Measurements from ENCODE around the gene HECW1.

The HECW1 gene

DNA sequence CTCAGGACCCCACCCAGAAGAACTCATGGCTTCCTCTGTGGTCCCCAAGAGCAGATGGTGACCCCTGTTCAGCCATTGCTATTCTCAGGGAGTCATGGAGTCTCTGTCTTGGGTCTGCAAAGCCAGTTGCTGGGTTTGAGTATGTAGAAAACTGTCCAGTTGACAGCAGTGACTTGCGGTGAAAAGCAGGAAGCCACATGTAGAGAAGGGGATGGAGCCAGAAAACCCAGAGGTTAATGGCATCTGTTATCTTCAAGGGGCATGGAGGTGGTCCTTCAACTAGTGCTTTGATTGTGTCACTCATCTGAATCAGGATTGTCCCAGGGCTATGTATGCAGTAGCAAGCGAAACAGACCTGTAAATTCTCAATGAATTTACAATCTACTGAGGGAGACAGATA, 384.1 kb downstream of the HECW1 start:
- Histone ChIP-seq H3K9me3 (no peaks in the 10 kb centered on the region), H3K36me3 (replicated peaks) (no peaks in the 10 kb centered on the region), H3K4me1 (no peaks in the 10 kb centered on the region), H3K27me3 (ENCODE audit: low read depth) (peaks cover 19% of the 10 kb centered on the region), H3K4me3 (no peak overlapping the region)
- DNase-seq (ENCODE audit: low spot score in 2 of 2) = no peak
- in situ Hi-C loops (cut with MboI; ENCODE audit: low sequenced_read_pairs) = no loop called here

DNA sequence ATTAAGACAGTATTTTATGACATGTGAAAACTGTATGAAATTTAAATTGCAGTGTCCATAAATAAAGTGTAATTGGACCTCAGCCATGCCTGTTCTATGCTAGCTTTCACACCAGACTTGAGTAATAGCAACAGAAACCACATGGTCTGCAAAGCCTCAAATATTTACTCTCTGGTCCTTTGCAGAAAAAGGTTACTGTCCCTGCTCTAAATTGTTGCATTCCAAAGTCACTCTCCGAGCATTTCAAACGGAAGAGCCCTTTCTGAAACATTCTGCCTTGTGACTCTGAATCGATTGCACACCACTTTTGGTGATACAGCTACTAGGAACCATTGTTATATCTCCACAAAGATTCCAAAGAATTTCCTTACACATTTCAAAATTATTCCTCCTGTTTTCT, 389.4 kb downstream of the HECW1 start:
- no peak for DNase-seq (ENCODE audit: low spot score in 2 of 2)

DNA sequence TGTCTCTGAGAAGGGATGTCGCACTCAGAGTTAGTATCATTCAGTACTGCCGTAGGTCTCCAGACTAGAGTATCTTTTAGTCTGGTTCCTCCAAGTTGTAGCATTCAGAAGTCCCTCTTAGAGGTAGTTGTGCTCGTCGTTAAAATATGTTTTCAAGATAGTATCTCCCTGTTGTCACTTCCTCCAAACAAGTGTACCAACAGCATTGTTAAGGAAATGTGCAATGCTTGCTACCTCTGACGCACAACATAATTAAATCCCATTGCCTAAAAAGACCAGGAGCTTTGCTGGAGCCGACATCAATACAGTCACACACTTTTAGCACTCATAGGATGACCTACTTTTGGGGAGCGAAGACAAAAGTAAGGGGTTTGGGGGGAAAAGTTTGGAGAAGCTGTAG, 390.5 kb downstream of the HECW1 start:
- H3K4me3 ChIP-seq = no peak overlapping the region
- DNase-seq (ENCODE audit: low spot score in 2 of 2) = no peak
- no peaks in the 10 kb centered on the region for H3K4me1 ChIP-seq
- in situ Hi-C loops (cut with MboI; ENCODE audit: low sequenced_read_pairs) = no loop called here
- peaks cover 8% of the 10 kb centered on the region for H3K27me3 ChIP-seq (ENCODE audit: low read depth)
- H3K36me3 ChIP-seq (replicated peaks) = no peaks in the 10 kb centered on the region
- no peaks in the 10 kb centered on the region for H3K9me3 ChIP-seq

More for the DNA sequence above, 389.4 kb downstream of the HECW1 start:
- H3K36me3 ChIP-seq (replicated peaks) = no peaks in the 10 kb centered on the region
- no peak overlapping the region for H3K4me3 ChIP-seq
- no peaks in the 10 kb centered on the region for H3K9me3 ChIP-seq
- H3K4me1 ChIP-seq = no peaks in the 10 kb centered on the region
- in situ Hi-C loops (cut with MboI; ENCODE audit: low sequenced_read_pairs) = no loop called here
- H3K27me3 ChIP-seq (ENCODE audit: low read depth) = peaks cover 8% of the 10 kb centered on the region

DNA sequence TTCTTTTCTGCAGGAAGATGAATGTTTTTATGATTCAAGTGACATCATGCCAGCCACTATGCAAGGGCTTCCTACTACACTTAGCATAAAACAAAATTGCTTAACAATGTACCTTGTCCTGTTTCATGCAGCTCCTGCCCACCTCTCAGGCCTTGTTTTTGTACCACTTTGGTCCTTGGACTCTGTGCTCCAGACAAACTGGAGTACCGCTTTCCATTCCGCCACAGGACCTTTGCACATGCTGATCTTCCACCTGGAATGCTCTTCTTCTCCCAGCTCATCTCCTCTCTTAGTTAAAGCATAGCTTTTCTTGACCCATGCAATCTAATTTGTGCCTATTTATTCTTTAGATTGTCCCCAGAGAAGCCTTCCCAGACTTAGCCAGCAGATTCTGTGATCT, 393.0 kb downstream of the HECW1 start:
- no peaks in the 10 kb centered on the region; the same call in 1 of the 2 replicates for H3K27me3 ChIP-seq (ENCODE audit: low read depth)
- no peaks in the 10 kb centered on the region for H3K36me3 ChIP-seq (replicated peaks)
- in situ Hi-C loops (cut with MboI; ENCODE audit: low sequenced_read_pairs) = no loop called here
- no peak overlapping the region for H3K4me3 ChIP-seq
- H3K4me1 ChIP-seq = no peaks in the 10 kb centered on the region
- H3K9me3 ChIP-seq = no peaks in the 10 kb centered on the region
- DNase-seq (ENCODE audit: low spot score in 2 of 2) = no peak

DNA sequence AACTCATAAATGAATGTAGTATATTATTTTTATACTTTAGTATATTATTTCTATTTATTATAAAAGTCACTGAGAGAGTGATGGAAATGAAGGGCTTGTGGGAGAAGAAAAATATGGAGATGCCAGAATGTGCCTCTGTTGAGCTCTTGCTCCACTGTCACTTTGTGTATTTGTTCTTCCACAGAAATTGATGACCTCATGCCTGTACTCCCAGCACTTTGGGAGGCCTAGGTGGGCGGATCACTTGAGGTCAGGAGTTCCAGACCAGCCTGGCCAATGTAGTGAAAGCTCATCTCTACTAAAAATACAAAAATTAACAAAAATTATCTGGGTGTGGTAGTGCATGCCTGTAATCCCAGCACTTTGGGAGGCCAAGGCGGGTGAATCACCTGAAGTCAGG, 394.0 kb downstream of the HECW1 start:
- DNase-seq (ENCODE audit: low spot score in 2 of 2) = no peak
- in situ Hi-C loops (cut with MboI; ENCODE audit: low sequenced_read_pairs) = no loop called here
- no peak overlapping the region for H3K4me3 ChIP-seq
- H3K27me3 ChIP-seq (ENCODE audit: low read depth) = peaks cover 2% of the 10 kb centered on the region; the same call in 1 of the 2 replicates
- H3K36me3 ChIP-seq (replicated peaks) = no peaks in the 10 kb centered on the region
- no peaks in the 10 kb centered on the region for H3K9me3 ChIP-seq
- H3K4me1 ChIP-seq = no peaks in the 10 kb centered on the region

DNA sequence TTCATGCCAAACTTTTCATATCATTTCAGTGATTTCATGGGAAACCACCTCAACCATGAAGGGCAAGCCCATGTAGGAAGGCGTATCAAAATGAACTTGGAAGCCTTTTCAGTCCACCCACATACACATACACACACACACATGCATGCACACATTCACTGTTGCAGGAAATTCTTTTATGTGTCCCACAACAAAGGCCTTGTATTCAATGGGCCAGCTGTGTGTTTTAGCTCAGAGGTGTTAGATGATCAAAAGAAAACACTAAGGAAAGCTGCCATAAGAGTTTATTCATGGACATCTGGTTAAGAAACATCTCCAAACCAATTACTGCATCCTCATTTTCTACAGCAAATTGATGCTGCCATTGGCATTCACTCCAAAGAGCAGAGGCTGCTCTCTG, 396.0 kb downstream of the HECW1 start:
- Histone ChIP-seq H3K4me1 (no peaks in the 10 kb centered on the region), H3K36me3 (replicated peaks) (no peaks in the 10 kb centered on the region), H3K9me3 (no peaks in the 10 kb centered on the region), H3K27me3 (ENCODE audit: low read depth) (peaks cover 7% of the 10 kb centered on the region), H3K4me3 (no peak overlapping the region)
- DNase-seq (ENCODE audit: low spot score in 2 of 2) = no peak
- in situ Hi-C loops (cut with MboI; ENCODE audit: low sequenced_read_pairs) = no loop called here

DNA sequence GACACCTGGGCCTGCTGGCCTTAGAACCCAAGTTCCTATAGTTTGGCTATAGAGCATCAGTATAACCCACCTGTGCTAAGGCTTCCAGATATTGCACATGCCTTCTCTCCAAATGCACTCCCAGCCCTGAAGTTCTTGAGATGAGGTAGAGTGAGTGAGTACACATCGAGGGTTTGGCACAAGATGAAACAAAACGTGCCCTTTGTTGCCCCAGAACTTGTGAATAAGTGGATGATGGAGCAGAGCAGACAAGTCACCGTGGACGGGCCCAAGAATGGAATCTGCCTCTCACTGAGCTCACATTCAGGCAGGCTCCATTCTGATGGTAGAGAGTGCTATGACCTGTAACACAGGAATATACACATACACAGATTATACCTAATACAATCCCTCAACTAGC, 397.5 kb downstream of the HECW1 start:
- no peaks in the 10 kb centered on the region for H3K9me3 ChIP-seq
- in situ Hi-C loops (cut with MboI; ENCODE audit: low sequenced_read_pairs) = no loop called here
- H3K36me3 ChIP-seq (replicated peaks) = no peaks in the 10 kb centered on the region
- no peaks in the 10 kb centered on the region for H3K4me1 ChIP-seq
- no peak overlapping the region for H3K4me3 ChIP-seq
- peaks cover 9% of the 10 kb centered on the region for H3K27me3 ChIP-seq (ENCODE audit: low read depth)
- DNase-seq (ENCODE audit: low spot score in 2 of 2) = no peak

DNA sequence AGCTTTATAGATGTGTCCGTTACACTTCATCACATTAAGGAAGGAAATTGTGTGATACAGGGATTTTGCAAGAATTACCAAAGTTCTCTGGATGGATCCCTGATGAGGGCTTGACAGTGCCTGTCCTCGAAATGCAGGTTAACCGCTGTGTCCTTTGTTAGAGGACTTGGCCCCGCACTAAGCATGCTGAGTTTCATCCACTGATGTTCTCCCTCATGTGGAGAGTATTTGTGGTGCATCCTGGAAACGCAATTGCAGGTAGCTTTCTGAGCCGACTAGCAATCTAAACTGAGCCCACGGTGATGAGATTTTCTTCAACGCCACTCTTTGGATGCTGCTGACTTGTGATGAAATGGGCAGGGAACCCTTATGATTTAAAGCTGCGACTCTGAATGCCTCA, 398.6 kb downstream of the HECW1 start:
- Histone ChIP-seq H3K4me3 (no peak overlapping the region), H3K9me3 (no peaks in the 10 kb centered on the region), H3K27me3 (ENCODE audit: low read depth) (peaks cover 18% of the 10 kb centered on the region), H3K4me1 (no peaks in the 10 kb centered on the region), H3K36me3 (replicated peaks) (no peaks in the 10 kb centered on the region)
- peak in 1 of 2 experiments; percentile 8 for DNase-seq (ENCODE audit: low spot score in 2 of 2)
- in situ Hi-C loops (cut with MboI; ENCODE audit: low sequenced_read_pairs) = no loop called here

DNA sequence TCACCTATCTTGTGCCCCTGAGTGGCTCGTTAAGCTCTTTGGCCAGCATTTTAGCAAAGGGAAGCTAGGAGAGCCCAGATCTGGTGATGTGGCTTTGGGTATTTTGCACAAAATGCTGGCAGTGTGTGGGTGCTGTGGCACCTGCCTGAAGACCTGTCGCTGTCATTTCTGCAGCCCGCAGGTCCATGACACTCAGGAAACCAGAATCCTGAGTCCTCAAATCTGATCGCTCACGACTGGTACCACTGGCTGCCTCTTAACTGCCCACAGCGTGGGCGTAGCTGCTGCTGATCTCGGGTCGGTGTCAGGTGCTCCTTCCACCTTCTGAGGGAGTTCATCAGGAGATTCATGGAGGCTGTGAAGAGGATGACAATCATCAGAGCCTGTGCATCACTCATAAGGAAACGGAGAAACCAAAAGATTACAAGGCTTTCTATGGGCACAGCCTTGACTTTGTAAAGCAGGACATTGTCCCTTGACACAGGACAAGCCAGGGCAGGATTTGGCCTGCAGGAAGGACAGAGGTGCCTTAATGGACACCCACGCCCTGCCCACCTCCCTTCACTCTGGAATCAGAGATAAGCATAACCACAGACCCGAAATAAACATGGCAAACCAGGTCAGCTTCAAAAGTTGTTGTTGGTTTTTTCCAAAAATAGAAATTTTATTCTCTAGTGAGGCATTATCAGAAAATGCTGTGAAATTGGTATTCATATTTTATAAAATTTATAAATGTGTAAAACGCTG, 399.5 kb downstream of the HECW1 start:
- H3K27me3 ChIP-seq (ENCODE audit: low read depth) = peaks cover 18% of the 10 kb centered on the region
- DNase-seq (ENCODE audit: low spot score in 2 of 2) = no peak
- in situ Hi-C loops (cut with MboI; ENCODE audit: low sequenced_read_pairs) = no loop called here
- no peaks in the 10 kb centered on the region for H3K36me3 ChIP-seq (replicated peaks)
- H3K4me1 ChIP-seq = no peaks in the 10 kb centered on the region
- H3K4me3 ChIP-seq = no peak overlapping the region
- H3K9me3 ChIP-seq = no peaks in the 10 kb centered on the region

DNA sequence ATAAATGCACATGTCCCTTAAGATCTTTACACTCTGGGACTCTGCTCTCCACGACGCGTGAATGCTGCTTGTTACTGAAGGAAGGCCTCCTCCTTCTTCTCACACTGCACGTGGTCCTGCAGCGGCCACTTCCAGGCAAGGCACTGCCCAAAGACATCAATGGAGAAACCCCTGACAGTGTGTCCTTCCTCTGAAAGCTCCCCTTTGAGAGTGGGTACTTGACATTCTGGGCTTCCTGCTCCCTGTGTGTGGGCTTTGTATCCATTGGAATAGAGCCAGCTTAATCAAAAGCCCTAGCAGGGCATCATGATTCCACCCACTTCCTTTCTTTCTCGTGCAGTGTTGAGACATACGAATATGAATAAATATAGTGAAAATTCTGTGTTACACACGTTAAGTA, 400.8 kb downstream of the HECW1 start:
- DNase-seq (ENCODE audit: low spot score in 2 of 2) = no peak
- peaks cover 18% of the 10 kb centered on the region for H3K27me3 ChIP-seq (ENCODE audit: low read depth)
- H3K36me3 ChIP-seq (replicated peaks) = no peaks in the 10 kb centered on the region
- H3K4me3 ChIP-seq = no peak overlapping the region
- no peaks in the 10 kb centered on the region for H3K4me1 ChIP-seq
- in situ Hi-C loops (cut with MboI; ENCODE audit: low sequenced_read_pairs) = no loop called here
- H3K9me3 ChIP-seq = no peaks in the 10 kb centered on the region

DNA sequence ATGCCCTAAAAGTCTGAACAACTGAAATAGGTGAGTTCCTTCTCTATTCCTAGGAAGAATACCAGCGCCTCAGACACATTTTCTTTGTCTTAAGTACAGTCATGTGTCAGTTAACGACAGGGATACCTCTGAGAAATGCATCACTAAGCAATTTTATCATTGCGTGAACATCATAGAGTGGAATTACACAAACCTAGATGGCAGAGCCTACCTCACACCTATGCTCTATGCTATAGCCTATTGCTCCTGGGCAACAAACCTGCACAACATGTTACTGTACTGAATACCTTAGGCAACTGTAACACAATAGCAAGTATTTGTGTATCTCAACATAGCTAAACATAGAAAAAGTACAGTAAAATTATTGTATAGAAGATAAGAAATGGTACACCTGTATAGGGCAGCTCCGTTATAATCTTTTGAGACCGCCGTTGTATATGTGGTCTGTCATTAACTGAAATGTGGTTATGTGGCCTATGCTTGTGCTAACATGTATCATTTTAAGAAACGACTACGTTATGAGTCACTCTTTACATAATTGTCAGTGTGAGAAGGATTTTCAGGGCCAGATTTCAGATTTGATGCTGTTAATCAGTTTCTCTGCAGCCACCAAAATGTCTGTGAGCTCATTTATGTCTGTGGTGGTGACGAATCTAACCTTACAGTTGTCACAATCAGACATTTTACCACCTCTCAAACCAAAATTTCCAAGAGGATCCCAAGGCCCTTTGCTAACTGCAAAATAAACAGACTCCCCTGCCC, 404.3 kb downstream of the HECW1 start:
- peaks cover 15% of the 10 kb centered on the region for H3K27me3 ChIP-seq (ENCODE audit: low read depth)
- H3K4me3 ChIP-seq = no peak overlapping the region
- no peak for DNase-seq (ENCODE audit: low spot score in 2 of 2)
- H3K4me1 ChIP-seq = no peaks in the 10 kb centered on the region
- H3K9me3 ChIP-seq = no peaks in the 10 kb centered on the region
- H3K36me3 ChIP-seq (replicated peaks) = no peaks in the 10 kb centered on the region
- in situ Hi-C loops (cut with MboI; ENCODE audit: low sequenced_read_pairs) = no loop called here

DNA sequence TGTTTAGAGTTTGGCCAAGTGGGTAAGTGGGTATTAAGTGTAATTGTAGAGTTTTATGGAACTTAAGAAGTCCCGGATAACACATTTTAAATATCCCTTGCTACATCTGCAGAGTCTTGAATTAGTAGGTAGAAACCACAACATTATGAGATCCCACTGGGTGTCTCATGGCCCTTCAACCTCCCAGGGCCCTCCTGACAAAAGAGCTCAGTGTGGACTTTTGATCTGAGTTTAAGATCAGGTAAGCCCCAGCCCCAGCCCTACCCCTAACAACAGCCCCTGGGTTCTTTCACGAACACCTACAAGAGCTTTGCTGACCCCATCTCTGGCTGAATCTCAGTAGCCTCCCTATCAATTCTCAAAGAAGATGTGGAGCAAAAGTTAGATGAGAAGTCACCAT, 405.0 kb downstream of the HECW1 start:
- Histone ChIP-seq H3K4me1 (no peaks in the 10 kb centered on the region), H3K36me3 (replicated peaks) (no peaks in the 10 kb centered on the region), H3K4me3 (no peak overlapping the region), H3K9me3 (no peaks in the 10 kb centered on the region), H3K27me3 (ENCODE audit: low read depth) (peaks cover 12% of the 10 kb centered on the region)
- in situ Hi-C loops (cut with MboI; ENCODE audit: low sequenced_read_pairs) = no loop called here
- DNase-seq (ENCODE audit: low spot score in 2 of 2) = no peak

DNA sequence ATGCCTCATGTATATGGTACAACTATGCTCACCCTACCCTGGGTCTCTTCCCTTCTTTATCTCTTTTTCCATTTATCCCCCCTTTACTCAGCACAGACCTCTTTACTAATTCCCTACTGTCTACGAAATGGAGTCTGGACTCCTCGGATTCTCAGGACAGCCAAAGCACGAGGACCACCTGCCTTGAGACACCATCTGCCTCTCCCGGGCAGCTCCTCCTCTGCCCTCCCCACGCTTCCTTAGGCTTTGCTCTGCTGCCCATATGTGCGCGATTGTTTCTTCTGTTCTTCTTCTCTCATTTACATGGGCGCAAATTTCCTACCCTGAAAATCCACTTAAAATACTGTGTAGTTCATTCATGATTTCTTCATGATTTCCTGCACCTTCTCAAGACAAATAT, 407.8 kb downstream of the HECW1 start:
- in situ Hi-C loops (cut with MboI; ENCODE audit: low sequenced_read_pairs) = no loop called here

DNA sequence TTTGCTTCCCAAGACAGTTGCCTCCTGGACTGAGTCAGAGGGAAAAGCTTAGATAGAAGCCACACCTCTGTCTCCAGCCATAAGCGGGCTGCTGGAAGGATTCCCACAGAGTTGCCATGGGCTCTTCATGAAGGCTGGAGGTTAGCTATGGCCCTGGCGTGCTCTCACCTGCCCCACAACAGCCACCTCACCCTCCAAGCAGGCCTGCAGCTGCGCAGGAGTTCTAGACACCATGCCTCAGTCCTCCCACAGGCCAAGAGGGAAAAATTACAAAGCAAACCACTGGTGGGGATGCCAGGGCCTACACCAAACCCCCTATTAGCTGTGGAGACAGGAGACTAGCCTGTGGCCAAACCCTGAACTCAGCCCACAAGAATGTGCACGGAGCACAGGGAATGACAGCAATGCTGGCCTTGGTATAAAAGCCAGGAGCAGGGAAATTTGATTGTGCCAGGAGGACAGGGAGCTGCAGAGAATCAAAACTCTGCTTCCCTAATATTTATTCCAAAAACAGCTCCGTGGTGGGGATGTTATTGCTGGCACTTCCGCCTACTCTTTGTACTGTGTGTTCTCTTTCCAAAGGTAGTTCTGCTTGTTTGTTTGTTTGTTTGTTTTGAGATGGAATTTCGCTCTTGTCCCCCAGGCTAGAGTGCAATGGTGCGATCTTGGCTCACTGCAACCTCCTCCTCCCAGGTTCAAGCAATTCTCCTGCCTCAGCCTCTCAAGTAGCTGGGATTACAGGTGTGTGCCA, 410.1 kb downstream of the HECW1 start:
- H3K36me3 ChIP-seq (replicated peaks) = no peaks in the 10 kb centered on the region
- H3K4me1 ChIP-seq = no peaks in the 10 kb centered on the region
- H3K9me3 ChIP-seq = no peaks in the 10 kb centered on the region
- H3K27me3 ChIP-seq (ENCODE audit: low read depth) = no peaks in the 10 kb centered on the region
- no peak for DNase-seq (ENCODE audit: low spot score in 2 of 2)
- in situ Hi-C loops (cut with MboI; ENCODE audit: low sequenced_read_pairs) = no loop called here
- H3K4me3 ChIP-seq = no peak overlapping the region

More for the DNA sequence above, 407.8 kb downstream of the HECW1 start:
- Histone ChIP-seq H3K9me3 (no peaks in the 10 kb centered on the region), H3K36me3 (replicated peaks) (no peaks in the 10 kb centered on the region), H3K4me3 (no peak overlapping the region), H3K27me3 (ENCODE audit: low read depth) (peaks cover 6% of the 10 kb centered on the region), H3K4me1 (no peaks in the 10 kb centered on the region)
- DNase-seq (ENCODE audit: low spot score in 2 of 2) = no peak

Measured in HAP-1 (cell line).